Brain microvascular endothelial cell (primary cell): ENCODE data around the gene REC8.

Experiments used
- DNase-seq: peaks from one replicate; pipeline ENCODE4 v3.0.0-alpha.2; 2020
- H3K27ac ChIP-seq: fragments of 250-450 bp; sonication (Bioruptor Pico); 2 replicates; pipeline ENCODE4 v1.5.1; 2020; ENCODE audit warnings: mild to moderate bottlenecking, moderate library complexity
- H3K27me3 ChIP-seq: fragments of 250-450 bp; sonication (Bioruptor Pico); replicated peaks from 2 replicates; pipeline ENCODE4 v1.5.1; 2020; ENCODE audit warnings: mild to moderate bottlenecking
- H3K36me3 ChIP-seq: fragments of 250-450 bp; sonication (Bioruptor Pico); replicated peaks from 2 replicates; pipeline ENCODE4 v1.5.1; 2020; ENCODE audit warnings: mild to moderate bottlenecking
- H3K4me3 ChIP-seq: 2 replicates; pipeline ENCODE4 v1.5.1; 2011; ENCODE audit warnings: low read depth, mild to moderate bottlenecking, control low read depth, low read length, moderate library complexity
- in situ Hi-C: cut with HindIII; loops from 2 replicates; pipeline ENCODE4 v1.10.0; 2017; ENCODE audit warnings: low sequenced_read_pairs, low pct_ligation_motif_present
- TF ChIP-seq, protein P1 (sequence below): IDR thresholded peaks from 2 replicates; pipeline ENCODE4 v1.5.1; 2011; ENCODE audit warnings: low read depth, mild to moderate bottlenecking, moderate library complexity, low read length, control low read depth, inconsistent platforms; ENCODE audit errors: missing control alignments

REC8 gene

DNA sequence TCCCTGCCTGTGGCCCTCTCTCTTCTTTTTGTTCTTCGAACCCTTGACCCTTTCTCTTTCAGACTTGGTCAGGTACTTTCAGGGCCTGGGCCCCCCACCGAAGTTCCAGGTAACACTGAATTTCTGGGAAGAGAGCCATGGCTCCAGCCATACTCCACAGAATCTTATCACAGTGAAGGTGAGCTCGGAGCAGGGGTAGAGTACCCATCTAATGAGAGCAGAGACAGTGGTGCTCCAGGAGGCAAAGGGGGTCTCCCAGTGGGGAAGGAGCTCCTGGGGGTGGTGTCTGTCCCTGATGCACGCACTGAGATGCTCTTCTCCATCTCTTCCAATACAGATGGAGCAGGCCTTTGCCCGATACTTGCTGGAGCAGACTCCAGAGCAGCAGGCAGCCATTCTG lies 6.1 kb upstream of the REC8 start:
- H3K36me3 ChIP-seq: peaks cover 51% of the 10 kb centered on the region
- in situ Hi-C loops: no loop called here
- no peaks in the 10 kb centered on the region for H3K27me3 ChIP-seq
- H3K27ac ChIP-seq: no peak overlapping the region
- TF ChIP-seq, protein P1, sequence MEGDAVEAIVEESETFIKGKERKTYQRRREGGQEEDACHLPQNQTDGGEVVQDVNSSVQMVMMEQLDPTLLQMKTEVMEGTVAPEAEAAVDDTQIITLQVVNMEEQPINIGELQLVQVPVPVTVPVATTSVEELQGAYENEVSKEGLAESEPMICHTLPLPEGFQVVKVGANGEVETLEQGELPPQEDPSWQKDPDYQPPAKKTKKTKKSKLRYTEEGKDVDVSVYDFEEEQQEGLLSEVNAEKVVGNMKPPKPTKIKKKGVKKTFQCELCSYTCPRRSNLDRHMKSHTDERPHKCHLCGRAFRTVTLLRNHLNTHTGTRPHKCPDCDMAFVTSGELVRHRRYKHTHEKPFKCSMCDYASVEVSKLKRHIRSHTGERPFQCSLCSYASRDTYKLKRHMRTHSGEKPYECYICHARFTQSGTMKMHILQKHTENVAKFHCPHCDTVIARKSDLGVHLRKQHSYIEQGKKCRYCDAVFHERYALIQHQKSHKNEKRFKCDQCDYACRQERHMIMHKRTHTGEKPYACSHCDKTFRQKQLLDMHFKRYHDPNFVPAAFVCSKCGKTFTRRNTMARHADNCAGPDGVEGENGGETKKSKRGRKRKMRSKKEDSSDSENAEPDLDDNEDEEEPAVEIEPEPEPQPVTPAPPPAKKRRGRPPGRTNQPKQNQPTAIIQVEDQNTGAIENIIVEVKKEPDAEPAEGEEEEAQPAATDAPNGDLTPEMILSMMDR: no peak
- no peak for DNase-seq
- H3K4me3 ChIP-seq: no peak overlapping the region

DNA sequence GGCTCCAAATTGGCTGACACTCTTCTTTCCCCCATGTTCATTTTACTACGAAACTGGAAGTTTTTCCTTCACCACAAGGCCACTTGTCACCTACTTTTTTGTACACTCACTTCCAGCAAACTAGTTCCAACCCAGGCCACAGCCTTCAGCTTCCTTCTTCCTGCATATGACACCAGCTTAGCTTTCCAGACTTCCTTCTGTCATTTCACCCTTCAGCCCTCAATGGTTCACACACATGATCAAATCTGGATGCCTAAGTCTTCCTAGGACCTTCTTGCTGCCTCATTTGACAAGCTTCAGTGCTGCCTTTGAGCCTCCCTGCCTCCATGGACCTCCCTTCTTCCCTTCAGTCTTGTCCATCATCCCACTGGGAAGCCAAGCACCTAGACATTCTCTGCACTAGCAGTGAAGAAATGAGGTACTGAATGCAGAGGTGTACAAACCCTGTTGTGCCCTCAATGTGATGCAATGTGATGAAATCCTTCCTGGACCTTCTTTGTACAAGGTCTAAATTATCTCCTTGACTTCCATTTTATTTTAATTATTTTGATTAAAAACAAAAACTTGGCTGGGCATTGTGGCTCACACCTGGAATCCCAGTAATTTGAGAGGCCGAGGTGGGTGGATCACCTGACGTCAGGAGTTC lies 4.3 kb upstream of the REC8 start:
- TF ChIP-seq, protein P1: no peak
- H3K27ac ChIP-seq: no peak overlapping the region
- no peak for DNase-seq
- in situ Hi-C loops: no loop called here
- no peak overlapping the region for H3K4me3 ChIP-seq
- no peaks in the 10 kb centered on the region for H3K27me3 ChIP-seq
- peaks cover 51% of the 10 kb centered on the region for H3K36me3 ChIP-seq

- Histone ChIP-seq H3K27me3 (no peaks in the 10 kb centered on the region), H3K4me3 (peak overlapping the region; percentile 64), H3K36me3 (peaks cover 16% of the 10 kb centered on the region), H3K27ac (no peak overlapping the region)
- no peak for DNase-seq
- TF ChIP-seq, protein P1: no peak
- in situ Hi-C loops: no loop called here
Observed at GRCh38 chr14:24172261-24172860, 481 bp downstream of the REC8 start.

DNA sequence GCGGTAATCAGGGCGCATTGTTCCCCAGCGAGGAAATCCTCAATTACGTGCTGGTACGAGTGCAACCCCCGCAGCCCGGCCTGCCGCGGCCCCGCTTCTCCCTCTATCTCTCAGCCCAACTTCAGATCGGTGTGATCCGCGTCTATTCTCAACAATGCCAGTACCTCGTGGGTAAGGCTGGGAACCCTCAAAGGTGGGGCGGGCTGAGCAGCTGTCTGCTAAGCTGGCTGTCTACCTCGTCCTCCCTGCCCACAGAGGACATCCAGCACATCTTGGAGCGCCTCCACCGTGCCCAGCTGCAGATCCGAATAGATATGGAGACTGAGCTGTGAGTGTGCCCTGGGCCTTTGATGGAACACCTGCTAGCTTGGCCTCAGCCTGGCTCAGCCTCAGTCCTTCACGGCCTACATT lies 996 bp downstream of the REC8 start:
- DNase-seq: no peak
- TF ChIP-seq, protein P1: no peak
- H3K27ac ChIP-seq: no peak overlapping the region
- H3K27me3 ChIP-seq: no peaks in the 10 kb centered on the region
- in situ Hi-C loops: no loop called here
- H3K4me3 ChIP-seq: peak overlapping the region; percentile 64
- H3K36me3 ChIP-seq: peaks cover 14% of the 10 kb centered on the region

DNA sequence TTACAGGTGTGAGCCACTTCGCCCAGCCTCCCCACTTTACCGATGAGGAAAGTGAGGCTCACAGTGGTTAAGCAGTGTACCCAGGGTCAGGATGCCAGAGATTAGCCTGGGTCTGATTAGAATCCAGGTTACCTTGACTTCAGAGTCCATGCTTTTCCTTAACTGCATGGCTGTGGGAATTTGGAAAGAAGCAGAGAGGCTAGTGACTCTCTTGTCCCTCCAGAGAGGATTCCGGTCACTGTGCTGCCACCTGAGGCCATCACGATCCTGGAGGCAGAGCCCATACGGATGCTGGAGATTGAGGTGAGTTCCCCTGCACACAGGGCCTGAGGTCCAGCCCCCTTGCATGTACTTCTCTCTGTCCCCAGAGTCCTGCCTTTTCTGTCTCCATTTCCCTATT lies 4.7 kb downstream of the REC8 start:
- peaks cover 43% of the 10 kb centered on the region for H3K36me3 ChIP-seq
- in situ Hi-C loops: no loop called here
- DNase-seq: no peak
- TF ChIP-seq, protein P1: no peak
- H3K4me3 ChIP-seq: no peak overlapping the region
- H3K27ac ChIP-seq: no peak overlapping the region
- H3K27me3 ChIP-seq: no peaks in the 10 kb centered on the region
